VCaP (cell line): ENCODE data around the gene OVOL3.

Experiments
- H3K27ac ChIP-seq: fragments of 450-650 bp; 2 replicates; pipeline ENCODE4 v1.5.1; 2017
- CTCF ChIP-seq: fragments of 450-650 bp; conservative IDR thresholded peaks from 2 replicates; pipeline ENCODE4 v1.5.1; 2017; ENCODE audit warnings: mild to moderate bottlenecking, moderate library complexity

The OVOL3 gene

DNA sequence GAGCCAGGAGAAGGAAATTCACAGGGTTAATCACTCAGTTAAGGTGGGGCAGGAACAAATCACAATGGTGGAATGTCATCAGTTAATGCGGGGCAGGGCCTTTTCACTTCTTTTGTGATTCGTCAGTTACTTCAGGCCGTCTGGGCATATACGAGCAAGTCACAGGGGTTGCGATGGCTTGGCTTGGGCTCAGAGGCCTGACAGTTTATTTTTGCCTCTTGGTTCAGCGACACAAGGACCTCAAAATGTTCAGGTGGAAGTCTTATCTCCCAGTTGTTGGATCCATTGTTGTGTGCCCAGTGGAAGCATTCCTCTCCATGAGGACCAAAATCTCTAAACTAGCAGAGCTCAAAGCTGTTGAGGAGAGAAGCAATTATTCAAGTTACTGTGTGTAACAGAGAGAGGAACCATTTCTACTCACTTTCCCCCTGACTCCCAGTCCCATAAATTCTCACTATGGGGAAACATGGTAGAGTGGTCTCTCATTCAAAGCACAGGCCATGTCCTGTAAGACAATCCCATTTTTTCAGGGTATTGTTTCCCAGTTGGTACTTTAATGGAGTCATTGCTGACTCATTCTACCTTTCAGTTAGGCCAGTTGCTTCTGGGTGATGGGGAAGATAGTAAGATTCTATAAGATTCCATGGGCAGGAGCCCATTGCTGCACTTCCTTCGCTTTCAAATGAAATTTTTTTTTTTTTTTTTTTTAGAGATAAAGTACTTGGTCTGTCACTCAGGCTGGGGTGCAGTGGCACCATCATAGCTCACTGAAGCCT is 50.1 kb downstream of the OVOL3 start:
- TF ChIP-seq CTCF: no peak
- no peak overlapping the region for H3K27ac ChIP-seq
